Neural cell (in vitro differentiated cells): Measurements from ENCODE around the gene AXIN1. TPM values are rescaled to one million over a fixed set of nuclear protein-coding genes. Genes with fewer than 3 reads are reported as not detected.
"Not testable (repeated sequence)": the region's sequence is repeated elsewhere in the genome, so short reads cannot be mapped to it uniquely, and the experiment has no call there.

Experiments
- H2AFZ ChIP-seq: fragments of 200-600, 300-800 bp; sonication (generic), shearing (Covaris generic); 2 replicates; pipeline ENCODE4 v1.6.0; 2014; ENCODE audit warnings: low read depth, mild to moderate bottlenecking, antibody characterized with exemption, low read length, moderate library complexity
- H3F3A ChIP-seq: fragments of 200-600 bp; shearing (Covaris generic); 2 replicates; pipeline ENCODE4 v1.6.1; 2016; ENCODE audit warnings: mild to moderate bottlenecking, moderate library complexity, mixed read lengths, antibody characterized with exemption, low read length; ENCODE audit not compliant: insufficient read depth, poor library complexity, severe bottlenecking
- H3K27ac ChIP-seq: fragments of 200-600, 300-800 bp; sonication (generic), shearing (Covaris generic); 2 replicates; pipeline ENCODE4 v1.5.1; 2014; ENCODE audit warnings: mild to moderate bottlenecking, low read length, moderate library complexity
- H3K27me3 ChIP-seq: fragments of 300-800, 200-600 bp; sonication (generic), shearing (Covaris generic); 2 replicates; pipeline ENCODE4 v1.6.0; 2014; ENCODE audit warnings: mild to moderate bottlenecking, low read depth, low read length, moderate library complexity; ENCODE audit not compliant: insufficient read depth
- H3K36me3 ChIP-seq: fragments of 300-800, 200-600 bp; sonication (generic), shearing (Covaris generic); 2 replicates; pipeline ENCODE4 v1.5.1; 2014; ENCODE audit warnings: mild to moderate bottlenecking, antibody characterized with exemption, low read length, moderate library complexity; ENCODE audit not compliant: insufficient read depth
- H3K4me2 ChIP-seq: fragments of 300-800, 200-600 bp; sonication (generic), shearing (Covaris generic); 2 replicates; pipeline ENCODE4 v1.6.0; 2014; ENCODE audit warnings: mild to moderate bottlenecking, low read length
- H3K4me3 ChIP-seq: fragments of 300-800, 200-600 bp; sonication (generic), shearing (Covaris generic); 2 replicates; pipeline ENCODE4 v1.5.1; 2014; ENCODE audit warnings: mild to moderate bottlenecking, low read length, moderate library complexity
- H3K79me2 ChIP-seq: fragments of 200-600 bp; shearing (Covaris generic); replicated peaks from 2 replicates; pipeline ENCODE4 v1.6.0; 2014; ENCODE audit warnings: mild to moderate bottlenecking, low read length, moderate library complexity; ENCODE audit not compliant: insufficient read depth
- H3K9ac ChIP-seq: fragments of 300-800, 200-600 bp; sonication (generic), shearing (Covaris generic); 2 replicates; pipeline ENCODE4 v1.6.1; 2016; ENCODE audit warnings: mild to moderate bottlenecking, low read length, mixed read lengths
- H3K9me2 ChIP-seq: fragments of 200-600 bp; shearing (Covaris generic); 2 replicates; pipeline ENCODE4 v1.6.1; 2016; ENCODE audit warnings: mild to moderate bottlenecking, low read length, mixed read lengths; ENCODE audit not compliant: insufficient read depth
- H3K9me3 ChIP-seq: fragments of 200-600, 300-800 bp; sonication (generic), shearing (Covaris generic); 2 replicates; pipeline ENCODE4 v1.6.1; 2016; ENCODE audit warnings: mild to moderate bottlenecking, mixed run types, low read length, moderate library complexity, mixed read lengths
- H4K20me1 ChIP-seq: fragments of 200-600 bp; shearing (Covaris generic); 2 replicates; pipeline ENCODE4 v1.6.1; 2016; ENCODE audit warnings: mild to moderate bottlenecking, mixed run types; ENCODE audit not compliant: insufficient read depth
- EP300 ChIP-seq: fragments of 450-650 bp; conservative IDR thresholded peaks from 2 replicates; pipeline ENCODE4 v1.6.1; 2014; ENCODE audit warnings: antibody characterized with exemption, mild to moderate bottlenecking, moderate library complexity; ENCODE audit not compliant: poor library complexity, severe bottlenecking
- EZH2 ChIP-seq: fragments of 200-600, 300-800 bp; shearing (Covaris generic), sonication (generic); IDR thresholded peaks from 2 replicates; pipeline ENCODE4 v1.6.1; 2014; ENCODE audit warnings: antibody characterized with exemption, low read length, borderline replicate concordance, mild to moderate bottlenecking; ENCODE audit not compliant: insufficient read depth, poor library complexity, severe bottlenecking
- MXI1 ChIP-seq: fragments of 450-650 bp; conservative IDR thresholded peaks from 2 replicates; pipeline ENCODE4 v1.6.1; 2014; ENCODE audit warnings: antibody characterized with exemption, mild to moderate bottlenecking; ENCODE audit not compliant: poor library complexity, severe bottlenecking
- POLR2AphosphoS5 ChIP-seq: IDR thresholded peaks from 2 replicates; pipeline ENCODE4 v1.6.1; 2012
- RAD21 ChIP-seq: fragments of 450-650 bp; conservative IDR thresholded peaks from 2 replicates; pipeline ENCODE4 v1.6.1; 2014; ENCODE audit warnings: antibody characterized with exemption, mild to moderate bottlenecking, moderate library complexity
- SMC3 ChIP-seq: fragments of 450-650 bp; conservative IDR thresholded peaks from 2 replicates; pipeline ENCODE4 v1.6.1; 2014; ENCODE audit warnings: antibody characterized with exemption, mild to moderate bottlenecking, moderate library complexity; ENCODE audit not compliant: poor library complexity
- TAF1 ChIP-seq: IDR thresholded peaks from 2 replicates; pipeline ENCODE4 v1.6.1; 2012; ENCODE audit warnings: low read depth
- polyA plus RNA-seq: library from polyadenylated mRNA; depleted of rRNA; stranded (reverse); fragments of >200 nt; gene quantifications from 2 replicates; pipeline ENCODE4 v1.2.3, GENCODE V29; 2014
- TF ChIP-seq, protein P1 (sequence below): IDR thresholded peaks from 2 replicates; pipeline ENCODE4 v1.6.1; 2012; ENCODE audit warnings: borderline replicate concordance
- TF ChIP-seq, protein P2 (sequence below): fragments of 450-650 bp; IDR thresholded peaks from 2 replicates; pipeline ENCODE4 v1.5.1; 2014; ENCODE audit warnings: antibody characterized with exemption, mild to moderate bottlenecking, moderate library complexity; ENCODE audit not compliant: poor library complexity, severe bottlenecking

Gene AXIN1
- polyA plus RNA-seq, 1 donor from 2014 or later = 30.5 TPM

DNA sequence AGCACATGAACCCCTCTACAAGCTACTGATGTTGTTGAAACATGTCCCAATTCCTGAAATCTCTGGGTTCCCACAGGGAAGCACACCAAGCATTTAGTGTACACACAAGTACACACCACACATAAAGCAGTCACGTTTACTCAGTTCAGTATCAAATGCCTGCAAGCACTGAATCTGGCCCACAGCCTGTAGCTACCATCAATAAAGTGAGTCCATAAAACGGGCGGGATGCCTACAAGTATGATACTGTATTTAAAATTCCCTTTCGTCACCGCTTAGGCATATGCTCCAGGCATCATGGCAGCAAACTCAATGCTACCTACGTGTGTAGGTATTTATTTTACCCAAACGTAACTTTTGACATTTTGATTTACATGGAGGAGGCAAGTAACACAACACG lies 2.3 kb downstream of the AXIN1 start:
- H3K36me3 ChIP-seq = no peaks in the 10 kb centered on the region
- no peaks in the 10 kb centered on the region for H4K20me1 ChIP-seq
- no peaks in the 10 kb centered on the region for H3F3A ChIP-seq
- no peaks in the 10 kb centered on the region for H3K9me2 ChIP-seq
- no peak overlapping the region for H3K9ac ChIP-seq
- no peak for TF ChIP-seq RAD21
- TF ChIP-seq MXI1 = no peak
- no peak for TF ChIP-seq TAF1
- no peak for TF ChIP-seq EZH2
- TF ChIP-seq EP300 = no peak
- no peak for TF ChIP-seq POLR2AphosphoS5
- TF ChIP-seq, protein P1, sequence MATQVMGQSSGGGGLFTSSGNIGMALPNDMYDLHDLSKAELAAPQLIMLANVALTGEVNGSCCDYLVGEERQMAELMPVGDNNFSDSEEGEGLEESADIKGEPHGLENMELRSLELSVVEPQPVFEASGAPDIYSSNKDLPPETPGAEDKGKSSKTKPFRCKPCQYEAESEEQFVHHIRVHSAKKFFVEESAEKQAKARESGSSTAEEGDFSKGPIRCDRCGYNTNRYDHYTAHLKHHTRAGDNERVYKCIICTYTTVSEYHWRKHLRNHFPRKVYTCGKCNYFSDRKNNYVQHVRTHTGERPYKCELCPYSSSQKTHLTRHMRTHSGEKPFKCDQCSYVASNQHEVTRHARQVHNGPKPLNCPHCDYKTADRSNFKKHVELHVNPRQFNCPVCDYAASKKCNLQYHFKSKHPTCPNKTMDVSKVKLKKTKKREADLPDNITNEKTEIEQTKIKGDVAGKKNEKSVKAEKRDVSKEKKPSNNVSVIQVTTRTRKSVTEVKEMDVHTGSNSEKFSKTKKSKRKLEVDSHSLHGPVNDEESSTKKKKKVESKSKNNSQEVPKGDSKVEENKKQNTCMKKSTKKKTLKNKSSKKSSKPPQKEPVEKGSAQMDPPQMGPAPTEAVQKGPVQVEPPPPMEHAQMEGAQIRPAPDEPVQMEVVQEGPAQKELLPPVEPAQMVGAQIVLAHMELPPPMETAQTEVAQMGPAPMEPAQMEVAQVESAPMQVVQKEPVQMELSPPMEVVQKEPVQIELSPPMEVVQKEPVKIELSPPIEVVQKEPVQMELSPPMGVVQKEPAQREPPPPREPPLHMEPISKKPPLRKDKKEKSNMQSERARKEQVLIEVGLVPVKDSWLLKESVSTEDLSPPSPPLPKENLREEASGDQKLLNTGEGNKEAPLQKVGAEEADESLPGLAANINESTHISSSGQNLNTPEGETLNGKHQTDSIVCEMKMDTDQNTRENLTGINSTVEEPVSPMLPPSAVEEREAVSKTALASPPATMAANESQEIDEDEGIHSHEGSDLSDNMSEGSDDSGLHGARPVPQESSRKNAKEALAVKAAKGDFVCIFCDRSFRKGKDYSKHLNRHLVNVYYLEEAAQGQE = no peak
- TF ChIP-seq, protein P2, sequence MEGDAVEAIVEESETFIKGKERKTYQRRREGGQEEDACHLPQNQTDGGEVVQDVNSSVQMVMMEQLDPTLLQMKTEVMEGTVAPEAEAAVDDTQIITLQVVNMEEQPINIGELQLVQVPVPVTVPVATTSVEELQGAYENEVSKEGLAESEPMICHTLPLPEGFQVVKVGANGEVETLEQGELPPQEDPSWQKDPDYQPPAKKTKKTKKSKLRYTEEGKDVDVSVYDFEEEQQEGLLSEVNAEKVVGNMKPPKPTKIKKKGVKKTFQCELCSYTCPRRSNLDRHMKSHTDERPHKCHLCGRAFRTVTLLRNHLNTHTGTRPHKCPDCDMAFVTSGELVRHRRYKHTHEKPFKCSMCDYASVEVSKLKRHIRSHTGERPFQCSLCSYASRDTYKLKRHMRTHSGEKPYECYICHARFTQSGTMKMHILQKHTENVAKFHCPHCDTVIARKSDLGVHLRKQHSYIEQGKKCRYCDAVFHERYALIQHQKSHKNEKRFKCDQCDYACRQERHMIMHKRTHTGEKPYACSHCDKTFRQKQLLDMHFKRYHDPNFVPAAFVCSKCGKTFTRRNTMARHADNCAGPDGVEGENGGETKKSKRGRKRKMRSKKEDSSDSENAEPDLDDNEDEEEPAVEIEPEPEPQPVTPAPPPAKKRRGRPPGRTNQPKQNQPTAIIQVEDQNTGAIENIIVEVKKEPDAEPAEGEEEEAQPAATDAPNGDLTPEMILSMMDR = no peak
- TF ChIP-seq SMC3 = no peak
- H3K4me2 ChIP-seq = no peak overlapping the region
- no peak overlapping the region for H2AFZ ChIP-seq
- peaks cover 16% of the 10 kb centered on the region for H3K79me2 ChIP-seq
- H3K27ac ChIP-seq = no peak overlapping the region
- H3K4me3 ChIP-seq = no peak overlapping the region
- H3K9me3 ChIP-seq = no peaks in the 10 kb centered on the region
- H3K27me3 ChIP-seq = no peaks in the 10 kb centered on the region

DNA sequence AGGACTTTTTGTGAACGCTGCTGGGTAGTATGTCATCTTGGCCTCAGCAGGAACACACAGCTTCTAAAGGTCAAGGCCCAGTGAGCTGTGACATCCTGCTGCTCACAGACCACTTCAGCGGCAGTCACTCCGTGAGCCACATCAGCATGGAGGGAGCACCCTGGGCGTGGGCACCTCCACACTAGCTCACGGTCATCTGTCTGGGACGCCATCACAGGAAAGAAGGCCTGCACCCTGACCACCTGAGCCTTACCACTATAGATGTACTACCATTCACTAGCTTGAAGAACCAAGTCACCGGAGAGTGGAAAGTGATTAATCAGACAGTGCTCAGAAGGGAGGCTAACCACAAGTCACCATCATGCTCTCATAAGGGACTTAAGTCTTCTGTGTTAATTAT lies 3.3 kb downstream of the AXIN1 start:
- Histone ChIP-seq H3K27ac (no peak overlapping the region), H3K4me3 (no peak overlapping the region), H4K20me1 (no peaks in the 10 kb centered on the region), H3K9me2 (no peaks in the 10 kb centered on the region), H3K27me3 (no peaks in the 10 kb centered on the region), H3K36me3 (no peaks in the 10 kb centered on the region), H3K4me2 (no peak overlapping the region), H3K9me3 (no peaks in the 10 kb centered on the region), H3K9ac (no peak overlapping the region), H3F3A (no peaks in the 10 kb centered on the region), H2AFZ (no peak overlapping the region), H3K79me2 (peaks cover 19% of the 10 kb centered on the region)
- TF ChIP-seq, protein P2 = no peak
- TF ChIP-seq RAD21 = no peak
- no peak for TF ChIP-seq MXI1
- TF ChIP-seq EZH2 = no peak
- no peak for TF ChIP-seq TAF1
- TF ChIP-seq, protein P1 = no peak
- TF ChIP-seq SMC3 = no peak
- no peak for TF ChIP-seq EP300
- no peak for TF ChIP-seq POLR2AphosphoS5

DNA sequence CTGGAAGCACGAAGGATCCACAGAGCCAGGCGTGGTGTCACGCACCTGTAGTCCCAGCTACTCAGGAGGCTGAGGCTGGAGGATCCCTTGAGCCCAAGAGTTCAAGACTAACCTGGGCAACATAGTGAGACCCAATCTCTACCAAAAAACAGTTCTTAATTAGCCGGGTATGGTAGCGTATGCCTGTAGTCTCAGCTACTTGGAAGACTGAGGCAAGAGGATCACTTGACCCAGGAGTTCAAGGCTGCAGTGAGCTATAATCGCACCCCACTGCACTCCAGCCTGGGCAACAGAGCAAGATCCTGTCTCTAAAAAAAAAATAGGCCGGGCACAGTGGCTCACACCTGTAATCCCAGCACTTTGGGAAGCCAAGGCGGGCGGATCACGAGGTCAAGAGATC lies 4.0 kb downstream of the AXIN1 start:
- H3K36me3 ChIP-seq, H3K9me3 ChIP-seq, H2AFZ ChIP-seq, H3K9me2 ChIP-seq, H4K20me1 ChIP-seq, H3K27ac ChIP-seq, H3K9ac ChIP-seq, H3K27me3 ChIP-seq, H3K4me2 ChIP-seq, H3K4me3 ChIP-seq, H3F3A ChIP-seq: not testable (repeated sequence)
- H3K79me2 ChIP-seq = peaks cover 19% of the 10 kb centered on the region
